Calu3 (cell line): ENCODE data around the gene CYTH1. TPM values are rescaled to one million over a fixed set of nuclear protein-coding genes. Genes with fewer than 3 reads are reported as not detected.

Source experiments
- BruUV-seq: library from RNA; stranded (reverse); fragments of 400-500 nt; replicated peaks from 2 replicates; lab custom pipeline; 2021; lab: Mats Ljungman, UMichigan
- CTCF ChIA-PET: fragments of 300-600 bp; sonication (Branson Sonifier 250); formaldehyde crosslinking; loops from one replicate; lab custom pipeline; 2022; ENCODE audit warnings: antibody characterized with exemption; lab: Charles Lee
- DNase-seq: peaks from one replicate; pipeline ENCODE4 v3.0.0; 2022
- H3K27ac Mint-ChIP-seq: one replicate; pipeline ENCODE4 v1.8.0; 2022; ENCODE audit warnings: mixed read lengths; ENCODE audit not compliant: unreplicated experiment
- H3K27me3 Mint-ChIP-seq: one replicate; pipeline ENCODE4 v1.8.0; 2022; ENCODE audit warnings: mixed read lengths; ENCODE audit not compliant: unreplicated experiment
- H3K36me3 Mint-ChIP-seq: one replicate; pipeline ENCODE4 v1.8.0; 2022; ENCODE audit warnings: mild to moderate bottlenecking, moderate library complexity, mixed read lengths; ENCODE audit not compliant: insufficient read depth, unreplicated experiment
- H3K4me1 Mint-ChIP-seq: one replicate; pipeline ENCODE4 v1.8.0; 2022; ENCODE audit warnings: mild to moderate bottlenecking, low read depth, mixed read lengths; ENCODE audit not compliant: unreplicated experiment
- H3K4me3 Mint-ChIP-seq: one replicate; pipeline ENCODE4 v1.8.0; 2022; ENCODE audit warnings: mild to moderate bottlenecking, low read depth, moderate library complexity, mixed read lengths; ENCODE audit not compliant: unreplicated experiment
- H3K9me3 Mint-ChIP-seq: one replicate; pipeline ENCODE4 v1.8.0; 2022; ENCODE audit warnings: low read depth, mixed read lengths; ENCODE audit not compliant: unreplicated experiment
- CTCF ChIP-seq: fragments of 200-600 bp; IDR thresholded peaks from one replicate; pipeline ENCODE4 v1.8.0; 2022; ENCODE audit warnings: antibody characterized with exemption; ENCODE audit not compliant: unreplicated experiment
- intact Hi-C: fragments of 100-400 bp; cut with micrococcal nuclease; formaldehyde crosslinking; loops from one replicate; pipeline ENCODE4 v1.10.0; 2022; ENCODE audit not compliant: unreplicated experiment
- total RNA-seq: library from RNA; stranded (reverse); gene quantifications from 2 replicates; pipeline ENCODE4 v1.2.3, GENCODE V29; 2022

CYTH1 gene
- total RNA-seq, 1 experiment from 2014 or later, result 40.5 TPM

- CTCF ChIA-PET, result interaction anchor here (0.6 to 1.5 kb wide), 4 partner anchors 18 to 252 kb away, joined by 4 to 12 read pairs (median 6); no protein-coding TSS in a partner anchor
- Mint-ChIP-seq H3K36me3 (peaks cover 32% of the 10 kb centered on the region), H3K27me3 (no peaks in the 10 kb centered on the region), H3K27ac (peak overlapping the region; percentile 88), H3K4me1 (peaks cover 38% of the 10 kb centered on the region), H3K4me3 (peak overlapping the region; percentile 96), H3K9me3 (no peaks in the 10 kb centered on the region)
- BruUV-seq, result no TSS peak
- peak; percentile 31 for TF ChIP-seq CTCF
- peak; percentile 88 for DNase-seq
- intact Hi-C loops, result no loop called here
Observed at GRCh38 chr17:78736526-78737079, 45.5 kb downstream of the CYTH1 start.

GRCh38 chr17:78735832-78736525 lies 46.1 kb downstream of the CYTH1 start:
- Mint-ChIP-seq H3K27me3 (no peaks in the 10 kb centered on the region), H3K36me3 (peaks cover 32% of the 10 kb centered on the region), H3K27ac (peak overlapping the region; percentile 88), H3K9me3 (no peaks in the 10 kb centered on the region), H3K4me1 (peaks cover 38% of the 10 kb centered on the region), H3K4me3 (peak overlapping the region; percentile 96)
- intact Hi-C loops, result no loop called here
- TSS peak; percentile 84 for BruUV-seq
- CTCF ChIA-PET, result interaction anchor here (0.6 to 1.5 kb wide), 5 partner anchors 16 to 253 kb away, joined by 4 to 12 read pairs (median 6); no protein-coding TSS in a partner anchor
- DNase-seq, result peak; percentile 48
- TF ChIP-seq CTCF, result no peak

GRCh38 chr17:78734793-78735641 lies 47.1 kb downstream of the CYTH1 start:
- Mint-ChIP-seq H3K4me3 (peak overlapping the region; percentile 96), H3K27me3 (no peaks in the 10 kb centered on the region), H3K4me1 (peaks cover 38% of the 10 kb centered on the region), H3K27ac (peak overlapping the region; percentile 88), H3K36me3 (peaks cover 32% of the 10 kb centered on the region), H3K9me3 (no peaks in the 10 kb centered on the region)
- CTCF ChIA-PET, result interaction anchor here (0.9 kb wide), 1 partner anchor 17 kb away, joined by 4 read pairs; no protein-coding TSS in a partner anchor
- intact Hi-C loops, result no loop called here
- DNase-seq, result peak; percentile 17
- BruUV-seq, result no TSS peak
- TF ChIP-seq CTCF, result no peak

- intact Hi-C loops, result no loop called here
- Mint-ChIP-seq H3K27me3 (no peaks in the 10 kb centered on the region), H3K9me3 (no peaks in the 10 kb centered on the region), H3K36me3 (peaks cover 26% of the 10 kb centered on the region), H3K4me3 (no peak overlapping the region), H3K27ac (no peak overlapping the region), H3K4me1 (peaks cover 27% of the 10 kb centered on the region)
- CTCF ChIA-PET, result no interaction called here
- DNase-seq, result no peak
- no peak for TF ChIP-seq CTCF
- BruUV-seq, result no TSS peak
Observed at GRCh38 chr17:78732354-78732753, 49.7 kb downstream of the CYTH1 start.
